Measurements from ENCODE around the gene ANKS1A. TPM values are rescaled to one million over a fixed set of nuclear protein-coding genes. Genes with fewer than 3 reads are reported as not detected.

The ANKS1A gene
- total and polyA plus RNA-seq, 2 experiments from 2014 or later = 17.5 to 25.4 TPM

- WGBS (ENCODE audit: low lambda C conversion rate, missing lambda C conversion rate) = 95% methylated on average over 9 of the region's 9 CpGs
These were observed 183.6 kb downstream of the ANKS1A start for GRCh38 chr6:35072698-35073055.

GRCh38 chr6:35073211-35073610 is 184.2 kb downstream of the ANKS1A start:
- H3K27me3 ChIP-seq = no peaks in the 10 kb centered on the region
- no peak overlapping the region for H2AFZ ChIP-seq
- no peaks in the 10 kb centered on the region for H3K79me2 ChIP-seq
- H3K36me3 ChIP-seq (replicated peaks; ENCODE audit: insufficient read depth, low read depth) = no peaks in the 10 kb centered on the region
- no peaks in the 10 kb centered on the region for H3K9me3 ChIP-seq (ENCODE audit: low read depth)
- no peak overlapping the region for H3K27ac ChIP-seq
- H4K20me1 ChIP-seq (ENCODE audit: insufficient read depth, poor library complexity, severe bottlenecking) = no peaks in the 10 kb centered on the region
- WGBS (ENCODE audit: low lambda C conversion rate, missing lambda C conversion rate) = 96% methylated on average over 10 of the region's 10 CpGs
- no peaks in the 10 kb centered on the region for H3K4me1 ChIP-seq (ENCODE audit: insufficient read depth)
- H3K9me2 ChIP-seq (replicated peaks; ENCODE audit: insufficient read depth) = no peaks in the 10 kb centered on the region
- H3K4me3 ChIP-seq = no peak overlapping the region
- DNase-seq (ENCODE audit: low spot score) = no peak
- TF ChIP-seq EZH2 (IDR thresholded peaks at IDR 0.05; ENCODE audit: borderline replicate concordance) (no peak), EZH2phosphoT487 (IDR thresholded peaks at IDR 0.05; ENCODE audit: low read depth, severe bottlenecking, unreplicated experiment) (no peak), CTCF (IDR thresholded peaks at IDR 0.05; ENCODE audit: poor library complexity) (no peak)
- no peak overlapping the region for H3K4me2 ChIP-seq

More at GRCh38 chr6:35072698-35073055, 183.6 kb downstream of the ANKS1A start:
- H3K4me2 ChIP-seq = no peak overlapping the region
- H4K20me1 ChIP-seq (ENCODE audit: insufficient read depth, poor library complexity, severe bottlenecking) = no peaks in the 10 kb centered on the region
- H3K27me3 ChIP-seq = no peaks in the 10 kb centered on the region
- H3K79me2 ChIP-seq = no peaks in the 10 kb centered on the region
- no peaks in the 10 kb centered on the region for H3K4me1 ChIP-seq (ENCODE audit: insufficient read depth)
- H3K4me3 ChIP-seq = no peak overlapping the region
- TF ChIP-seq CTCF (IDR thresholded peaks at IDR 0.05; ENCODE audit: poor library complexity) (no peak), EZH2phosphoT487 (IDR thresholded peaks at IDR 0.05; ENCODE audit: low read depth, severe bottlenecking, unreplicated experiment) (no peak), EZH2 (IDR thresholded peaks at IDR 0.05; ENCODE audit: borderline replicate concordance) (no peak)
- no peak overlapping the region for H3K27ac ChIP-seq
- H2AFZ ChIP-seq = no peak overlapping the region
- H3K36me3 ChIP-seq (replicated peaks; ENCODE audit: insufficient read depth, low read depth) = no peaks in the 10 kb centered on the region
- DNase-seq (ENCODE audit: low spot score) = no peak
- no peaks in the 10 kb centered on the region for H3K9me2 ChIP-seq (replicated peaks; ENCODE audit: insufficient read depth)
- H3K9me3 ChIP-seq (ENCODE audit: low read depth) = no peaks in the 10 kb centered on the region

GRCh38 chr6:35073766-35074471 is 184.9 kb downstream of the ANKS1A start:
- Histone ChIP-seq H3K9me2 (replicated peaks; ENCODE audit: insufficient read depth) (no peaks in the 10 kb centered on the region), H2AFZ (no peak overlapping the region), H3K4me3 (no peak overlapping the region), H3K4me2 (no peak overlapping the region), H3K9me3 (ENCODE audit: low read depth) (no peaks in the 10 kb centered on the region), H3K36me3 (replicated peaks; ENCODE audit: insufficient read depth, low read depth) (no peaks in the 10 kb centered on the region), H4K20me1 (ENCODE audit: insufficient read depth, poor library complexity, severe bottlenecking) (no peaks in the 10 kb centered on the region), H3K79me2 (no peaks in the 10 kb centered on the region), H3K27me3 (no peaks in the 10 kb centered on the region), H3K4me1 (ENCODE audit: insufficient read depth) (no peaks in the 10 kb centered on the region), H3K27ac (no peak overlapping the region)
- DNase-seq (ENCODE audit: low spot score) = no peak
- no peak for TF ChIP-seq CTCF (IDR thresholded peaks at IDR 0.05; ENCODE audit: poor library complexity)
- TF ChIP-seq EZH2phosphoT487 (IDR thresholded peaks at IDR 0.05; ENCODE audit: low read depth, severe bottlenecking, unreplicated experiment) = no peak
- TF ChIP-seq EZH2 (IDR thresholded peaks at IDR 0.05; ENCODE audit: borderline replicate concordance) = no peak
- whole genome bisulfite sequencing (ENCODE audit: low lambda C conversion rate, missing lambda C conversion rate) = 93% methylated on average over 20 of the region's 20 CpGs

Data from hepatocyte (in vitro differentiated cells).